ENCODE results near the gene DNAH3. TPM values are rescaled to one million over a fixed set of nuclear protein-coding genes. Genes with fewer than 3 reads are reported as not detected.
"Not testable (repeated sequence)": the region's sequence is repeated elsewhere in the genome, so short reads cannot be mapped to it uniquely, and the experiment has no call there.

Gene DNAH3
- total RNA-seq, 4 donors from 2014 or later: 0.13 to 0.15 TPM; not detected in 2

DNA sequence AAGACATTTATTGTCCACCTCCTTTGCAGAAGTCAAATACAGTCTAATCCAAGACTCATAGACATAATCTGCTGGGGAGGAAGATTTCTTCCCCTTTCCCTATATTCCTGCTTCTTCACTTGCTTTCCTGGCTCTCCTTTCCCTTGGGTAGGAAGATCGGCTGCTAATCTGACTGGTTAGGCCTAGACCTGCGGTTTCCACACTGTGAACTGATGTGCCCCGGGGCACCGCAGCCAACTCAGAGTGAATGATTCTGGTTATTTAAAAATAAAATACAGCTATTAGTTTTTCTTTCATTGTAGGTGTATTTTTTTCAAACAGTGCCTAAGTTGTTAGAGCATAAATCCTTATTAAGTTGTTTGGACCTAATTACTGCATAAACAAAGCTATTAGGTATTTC lies 78.9 kb downstream of the DNAH3 start:
- Histone ChIP-seq H3K4me3 (no peak overlapping the region), H3K27me3 (no peaks in the 10 kb centered on the region), H3K27ac (no peak overlapping the region), H3K9me3 (no peaks in the 10 kb centered on the region), H3K4me1 (no peaks in the 10 kb centered on the region), H3K36me3 (no peaks in the 10 kb centered on the region)
- ATAC-seq: no peak
- no peak for TF ChIP-seq POLR2A (IDR thresholded peaks at IDR 0.05)
- TF ChIP-seq, protein P1, sequence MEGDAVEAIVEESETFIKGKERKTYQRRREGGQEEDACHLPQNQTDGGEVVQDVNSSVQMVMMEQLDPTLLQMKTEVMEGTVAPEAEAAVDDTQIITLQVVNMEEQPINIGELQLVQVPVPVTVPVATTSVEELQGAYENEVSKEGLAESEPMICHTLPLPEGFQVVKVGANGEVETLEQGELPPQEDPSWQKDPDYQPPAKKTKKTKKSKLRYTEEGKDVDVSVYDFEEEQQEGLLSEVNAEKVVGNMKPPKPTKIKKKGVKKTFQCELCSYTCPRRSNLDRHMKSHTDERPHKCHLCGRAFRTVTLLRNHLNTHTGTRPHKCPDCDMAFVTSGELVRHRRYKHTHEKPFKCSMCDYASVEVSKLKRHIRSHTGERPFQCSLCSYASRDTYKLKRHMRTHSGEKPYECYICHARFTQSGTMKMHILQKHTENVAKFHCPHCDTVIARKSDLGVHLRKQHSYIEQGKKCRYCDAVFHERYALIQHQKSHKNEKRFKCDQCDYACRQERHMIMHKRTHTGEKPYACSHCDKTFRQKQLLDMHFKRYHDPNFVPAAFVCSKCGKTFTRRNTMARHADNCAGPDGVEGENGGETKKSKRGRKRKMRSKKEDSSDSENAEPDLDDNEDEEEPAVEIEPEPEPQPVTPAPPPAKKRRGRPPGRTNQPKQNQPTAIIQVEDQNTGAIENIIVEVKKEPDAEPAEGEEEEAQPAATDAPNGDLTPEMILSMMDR (IDR thresholded peaks at IDR 0.05): no peak
- TF ChIP-seq EP300 (IDR thresholded peaks at IDR 0.05): no peak
- TF ChIP-seq POLR2AphosphoS5 (IDR thresholded peaks at IDR 0.05): no peak
- WGBS, 2 donors (ENCODE audit: low coverage in 1 of 2): 81 to 92% methylated on average over 2 to 4 of the region's 4 CpGs

GRCh38 chr16:21070564-21070963 lies 80.1 kb downstream of the DNAH3 start:
- no peaks in the 10 kb centered on the region for H3K9me3 ChIP-seq
- 71% methylated on average over 4 of the region's 4 CpGs for WGBS, 2 donors (ENCODE audit: low coverage in 1 of 2)
- no peaks in the 10 kb centered on the region for H3K36me3 ChIP-seq
- no peaks in the 10 kb centered on the region for H3K4me1 ChIP-seq
- no peak overlapping the region for H3K4me3 ChIP-seq
- no peaks in the 10 kb centered on the region for H3K27me3 ChIP-seq
- TF ChIP-seq POLR2A (IDR thresholded peaks at IDR 0.05): no peak
- no peak for TF ChIP-seq POLR2AphosphoS5 (IDR thresholded peaks at IDR 0.05)
- TF ChIP-seq, protein P1 (IDR thresholded peaks at IDR 0.05): no peak
- no peak for TF ChIP-seq EP300 (IDR thresholded peaks at IDR 0.05)
- H3K27ac ChIP-seq: no peak overlapping the region
- ATAC-seq: no peak

GRCh38 chr16:21069986-21070385 lies 80.7 kb downstream of the DNAH3 start:
- H3K36me3 ChIP-seq: no peaks in the 10 kb centered on the region
- H3K4me1 ChIP-seq: no peaks in the 10 kb centered on the region
- no peak overlapping the region for H3K4me3 ChIP-seq
- no peak for ATAC-seq
- no peaks in the 10 kb centered on the region for H3K9me3 ChIP-seq
- TF ChIP-seq POLR2AphosphoS5 (IDR thresholded peaks at IDR 0.05): no peak
- TF ChIP-seq, protein P1 (IDR thresholded peaks at IDR 0.05): no peak
- 66 to 95% methylated on average over 3 to 6 of the region's 6 CpGs for WGBS, 2 donors (ENCODE audit: low coverage in 1 of 2)
- no peak overlapping the region for H3K27ac ChIP-seq
- no peaks in the 10 kb centered on the region for H3K27me3 ChIP-seq

DNA sequence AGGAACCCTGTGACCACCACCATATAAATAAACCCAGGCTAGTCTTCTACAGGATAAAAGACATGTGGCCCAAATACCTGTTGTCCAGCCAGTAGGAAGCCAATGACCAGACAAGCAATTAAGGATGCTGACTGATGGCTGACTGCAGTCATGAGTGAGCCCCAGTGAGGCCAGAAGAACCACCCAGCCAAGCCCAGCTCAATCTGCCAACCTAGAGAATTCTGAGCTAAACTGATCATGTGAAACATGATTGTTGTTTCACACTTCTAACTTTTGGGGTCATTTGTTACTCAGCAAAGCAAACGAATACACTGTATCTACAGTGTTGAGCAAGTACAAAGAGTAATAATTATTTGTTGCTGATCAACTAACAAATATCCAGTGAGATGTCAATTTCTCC lies 86.4 kb downstream of the DNAH3 start:
- no peaks in the 10 kb centered on the region for H3K36me3 ChIP-seq
- no peak for ATAC-seq
- H3K4me3 ChIP-seq: no peak overlapping the region
- no peaks in the 10 kb centered on the region for H3K4me1 ChIP-seq
- no peak overlapping the region for H3K27ac ChIP-seq
- TF ChIP-seq POLR2AphosphoS5 (IDR thresholded peaks at IDR 0.05) (no peak), POLR2A (IDR thresholded peaks at IDR 0.05) (no peak), EP300 (IDR thresholded peaks at IDR 0.05) (no peak)
- TF ChIP-seq, protein P1 (IDR thresholded peaks at IDR 0.05): no peak
- WGBS, 2 donors (ENCODE audit: low coverage in 1 of 2): 73 to 75% methylated on average over 1 of the region's 1 CpG
- H3K27me3 ChIP-seq: no peaks in the 10 kb centered on the region
- H3K9me3 ChIP-seq: peaks cover 0 to 5% (median 0%) of the 10 kb centered on the region in 3 donors

GRCh38 chr16:21063314-21063713 lies 87.3 kb downstream of the DNAH3 start:
- not testable (repeated sequence) for H3K36me3 ChIP-seq, H3K9me3 ChIP-seq, H3K4me1 ChIP-seq, H3K27ac ChIP-seq, H3K27me3 ChIP-seq, H3K4me3 ChIP-seq, ATAC-seq
- whole genome bisulfite sequencing, 2 donors (ENCODE audit: low coverage in 1 of 2): 73 to 91% methylated on average over 1 to 6 of the region's 6 CpGs
